Panc1 (cell line): Measurements from ENCODE around the gene NPHP4. TPM values are rescaled to one million over a fixed set of nuclear protein-coding genes. Genes with fewer than 3 reads are reported as not detected.

Source experiments
- ATAC-seq: fragments of 200-7000 bp; cut with Tn5 transposase; 2 replicates; pipeline ENCODE4 v1.9.1; 2020; ENCODE audit warnings: mild to moderate bottlenecking, moderate library complexity
- BruUV-seq: library from RNA; stranded (reverse); fragments of 400-500 nt; replicated peaks from 2 replicates; lab custom pipeline; 2021; lab: Mats Ljungman, UMichigan
- CTCF ChIA-PET: fragments of 300-600 bp; sonication (Branson Sonifier 250); formaldehyde crosslinking; loops from one replicate; lab custom pipeline; 2022; ENCODE audit warnings: antibody characterized with exemption; lab: Charles Lee
- POLR2A ChIA-PET: fragments of 300-600 bp; sonication (Branson Sonifier 250); formaldehyde crosslinking; loops from one replicate; lab custom pipeline; 2022; ENCODE audit warnings: antibody characterized with exemption; lab: Charles Lee
- DNase-seq: peaks from one replicate; pipeline ENCODE4 v3.0.0-alpha.2; 2010; ENCODE audit warnings: low read depth, low spot score
- H3K27ac ChIP-seq: 2 replicates; pipeline ENCODE4 v1.5.1; 2011; ENCODE audit warnings: mild to moderate bottlenecking, low read length, inconsistent platforms
- H3K27me3 ChIP-seq: fragments of 200-500 bp; sonication (Bioruptor generic); 2 replicates; pipeline ENCODE4 v1.6.0; 2014; ENCODE audit warnings: low read length, inconsistent platforms; ENCODE audit not compliant: control insufficient read depth, insufficient read depth
- H3K36me3 ChIP-seq: fragments of 200-500 bp; sonication (Bioruptor generic); 2 replicates; pipeline ENCODE4 v1.5.1; 2014; ENCODE audit warnings: inconsistent platforms, mild to moderate bottlenecking, low read length, moderate library complexity; ENCODE audit not compliant: control insufficient read depth, insufficient read depth
- H3K4me1 ChIP-seq: 2 replicates; pipeline ENCODE4 v1.5.1; 2011; ENCODE audit warnings: inconsistent platforms, mild to moderate bottlenecking, low read length, moderate library complexity; ENCODE audit not compliant: control insufficient read depth, insufficient read depth
- H3K4me3 ChIP-seq, 2 experiments: 2 replicates each; pipeline ENCODE4 v1.5.1; 2011 to 2012; ENCODE audit warnings: low read depth in 2 of 2, low read length in 2 of 2, mild to moderate bottlenecking in 2 of 2, inconsistent platforms in 1 of 2, moderate library complexity in 1 of 2
- H3K9me3 ChIP-seq: fragments of 200-500 bp; sonication (Bioruptor generic); 2 replicates; pipeline ENCODE4 v1.5.1; 2014; ENCODE audit warnings: low read depth, mild to moderate bottlenecking, inconsistent platforms, low read length, moderate library complexity; ENCODE audit not compliant: control insufficient read depth, insufficient read depth
- CTCF ChIP-seq: fragments of 450-650 bp; IDR thresholded peaks from 2 replicates; pipeline ENCODE4 v1.5.1; 2017; ENCODE audit warnings: mild to moderate bottlenecking
- POLR2AphosphoS5 ChIP-seq: IDR thresholded peaks from 2 replicates; pipeline ENCODE4 v1.6.1; 2012; ENCODE audit warnings: mild to moderate bottlenecking, low read depth, low read length, moderate library complexity
- REST ChIP-seq, 2 experiments: IDR thresholded peaks; 2 replicates each; pipeline ENCODE4 v1.6.1; 2011 to 2012; ENCODE audit warnings: low read depth in 2 of 2, control low read depth in 1 of 2, low read length in 1 of 2, mild to moderate bottlenecking in 1 of 2, moderate library complexity in 1 of 2; ENCODE audit not compliant: insufficient read depth in 1 of 2
- SIN3A ChIP-seq: IDR thresholded peaks from 2 replicates; pipeline ENCODE4 v1.6.1; 2012; ENCODE audit warnings: low read depth, mild to moderate bottlenecking, low read length, moderate library complexity, borderline replicate concordance; ENCODE audit not compliant: insufficient read depth
- TCF7L2 ChIP-seq: IDR thresholded peaks from 2 replicates; pipeline ENCODE4 v1.6.1; 2011; ENCODE audit warnings: mild to moderate bottlenecking, low read depth, low read length, inconsistent platforms
- in situ Hi-C: cut with HindIII; loops from 2 replicates; pipeline ENCODE4 v1.10.0; 2016; ENCODE audit warnings: low sequenced_read_pairs, low pct_unique_long_range_greater_than_20kb
- intact Hi-C: fragments of 100-400 bp; cut with micrococcal nuclease; formaldehyde crosslinking; loops from one replicate; pipeline ENCODE4 v1.10.0; 2022; ENCODE audit not compliant: unreplicated experiment
- total RNA-seq: library from RNA; stranded (reverse); gene quantifications from one replicate; pipeline ENCODE4 v1.2.1, GENCODE V29; 2021; ENCODE audit not compliant: unreplicated experiment

NPHP4 gene
- total RNA-seq, 1 experiment from 2014 or later: 20.1 TPM

- no peak for DNase-seq
- Histone ChIP-seq H3K36me3 (no peaks in the 10 kb centered on the region), H3K9me3 (no peaks in the 10 kb centered on the region), H3K4me3 (no peak overlapping the region), H3K27ac (no peak overlapping the region), H3K4me1 (no peaks in the 10 kb centered on the region), H3K27me3 (no peaks in the 10 kb centered on the region)
- in situ Hi-C loops: no loop called here
- BruUV-seq: no TSS peak
- no peak for ATAC-seq
- ChIA-PET CTCF (no interaction called here), POLR2A (no interaction called here)
- intact Hi-C loops: no loop called here
- TF ChIP-seq POLR2AphosphoS5 (no peak), REST (IDR thresholded peaks at IDR 0.05; ENCODE audit: insufficient read depth in 1 of 2, low read depth in 2 of 2, low read length in 1 of 2) (no peak), TCF7L2 (no peak)
These were observed 99.9 kb downstream of the NPHP4 start for GRCh38 chr1:5892329-5892728.

- H3K4me3 ChIP-seq: no peak overlapping the region
- no peak overlapping the region for H3K27ac ChIP-seq
- H3K27me3 ChIP-seq: no peaks in the 10 kb centered on the region
- CTCF ChIA-PET: no interaction called here
- POLR2A ChIA-PET: no interaction called here
- no peak for ATAC-seq
- no peaks in the 10 kb centered on the region for H3K9me3 ChIP-seq
- no TSS peak for BruUV-seq
- H3K36me3 ChIP-seq: no peaks in the 10 kb centered on the region
- intact Hi-C loops (no loop called here), in situ Hi-C loops (no loop called here)
- DNase-seq: no peak
- no peaks in the 10 kb centered on the region for H3K4me1 ChIP-seq
- no peak for TF ChIP-seq POLR2AphosphoS5
- TF ChIP-seq CTCF: no peak
- TF ChIP-seq TCF7L2: no peak
- TF ChIP-seq REST (IDR thresholded peaks at IDR 0.05; ENCODE audit: insufficient read depth in 1 of 2, low read depth in 2 of 2, low read length in 1 of 2): no peak
- TF ChIP-seq SIN3A: no peak
These were observed 100.5 kb downstream of the NPHP4 start for GRCh38 chr1:5891736-5892135.
